ENCODE data around the gene LBX1. TPM values are rescaled to one million over a fixed set of nuclear protein-coding genes. Genes with fewer than 3 reads are reported as not detected.
A peak's percentile ranks its signal among the peaks of the same experiment; 100 is the strongest.

The LBX1 gene
- total RNA-seq: not detected

DNA sequence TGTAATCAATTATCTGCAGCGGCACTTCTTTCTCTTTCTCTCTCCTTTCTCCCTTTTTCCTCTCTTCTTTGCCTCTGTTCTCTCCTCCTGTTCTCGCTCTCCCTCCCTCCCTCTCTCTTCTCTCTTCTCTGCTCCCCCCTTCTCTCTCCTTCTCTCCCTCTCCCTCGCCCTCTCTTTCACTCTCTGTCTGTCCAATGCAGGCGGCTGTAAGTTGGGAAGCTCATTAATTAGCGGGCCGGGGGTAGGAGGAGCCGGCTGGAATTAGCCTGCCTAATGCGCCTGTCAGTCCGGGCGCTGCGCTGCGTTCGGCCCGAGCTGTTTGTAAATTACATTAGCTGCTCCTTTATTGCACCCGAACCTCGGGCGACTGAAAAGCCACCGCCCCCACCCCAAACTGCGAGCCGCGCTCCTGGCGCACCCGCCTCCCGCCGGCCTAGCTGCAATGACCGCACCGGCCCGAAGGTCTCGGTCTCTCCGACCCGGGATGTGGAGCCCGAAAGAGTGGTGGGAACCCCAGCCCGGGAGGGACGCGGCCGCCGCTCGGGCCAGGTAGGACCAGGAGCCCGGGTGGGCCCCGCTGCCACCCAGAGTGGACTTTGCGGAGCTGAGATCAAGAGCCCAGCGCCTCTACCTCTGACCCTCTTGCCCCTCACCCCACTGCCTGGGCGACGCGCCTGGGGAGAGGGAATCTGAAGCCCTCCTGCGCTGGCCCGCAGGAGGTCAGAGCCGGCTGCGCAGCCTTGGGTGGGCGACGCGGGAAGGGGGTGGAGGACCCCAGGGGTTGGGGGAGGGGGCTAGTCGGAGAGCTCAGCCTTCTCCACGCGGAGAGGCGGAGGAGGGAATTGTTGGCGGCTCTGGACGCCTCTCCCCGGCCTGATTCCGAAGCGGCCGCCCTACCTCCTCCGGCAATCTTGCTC lies at the start of gene LBX1:
Gene LBX1 (minus strand): TSS at position 198 of the 917 bp plus-strand sequence. CDS start 648 bp downstream, outside the sequence.
- H3K4me3 ChIP-seq: no peak within 1 kb of the TSS
- TF ChIP-seq, protein P1, sequence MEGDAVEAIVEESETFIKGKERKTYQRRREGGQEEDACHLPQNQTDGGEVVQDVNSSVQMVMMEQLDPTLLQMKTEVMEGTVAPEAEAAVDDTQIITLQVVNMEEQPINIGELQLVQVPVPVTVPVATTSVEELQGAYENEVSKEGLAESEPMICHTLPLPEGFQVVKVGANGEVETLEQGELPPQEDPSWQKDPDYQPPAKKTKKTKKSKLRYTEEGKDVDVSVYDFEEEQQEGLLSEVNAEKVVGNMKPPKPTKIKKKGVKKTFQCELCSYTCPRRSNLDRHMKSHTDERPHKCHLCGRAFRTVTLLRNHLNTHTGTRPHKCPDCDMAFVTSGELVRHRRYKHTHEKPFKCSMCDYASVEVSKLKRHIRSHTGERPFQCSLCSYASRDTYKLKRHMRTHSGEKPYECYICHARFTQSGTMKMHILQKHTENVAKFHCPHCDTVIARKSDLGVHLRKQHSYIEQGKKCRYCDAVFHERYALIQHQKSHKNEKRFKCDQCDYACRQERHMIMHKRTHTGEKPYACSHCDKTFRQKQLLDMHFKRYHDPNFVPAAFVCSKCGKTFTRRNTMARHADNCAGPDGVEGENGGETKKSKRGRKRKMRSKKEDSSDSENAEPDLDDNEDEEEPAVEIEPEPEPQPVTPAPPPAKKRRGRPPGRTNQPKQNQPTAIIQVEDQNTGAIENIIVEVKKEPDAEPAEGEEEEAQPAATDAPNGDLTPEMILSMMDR (IDR thresholded peaks at IDR 0.05): no peak
- H3K27me3 ChIP-seq: peaks cover 100% of the 10 kb centered on the region
- no peak for DNase-seq
- H3K36me3 ChIP-seq: no peaks in the 10 kb centered on the region
- no peak within 1 kb of the TSS for H3K9ac ChIP-seq (ENCODE audit: low read depth in 2 of 2, low read length in 2 of 2)
- H3K9me3 ChIP-seq: no peaks in the 10 kb centered on the region
- intact Hi-C loops (cut with DNase I): no loop called here
- H3K4me1 ChIP-seq: peaks cover 18% of the 10 kb centered on the region
- no peak within 1 kb of the TSS for H3K27ac ChIP-seq

GRCh38 chr10:101273741-101274140 lies 44.5 kb upstream of the LBX1 start:
- intact Hi-C loops (cut with DNase I): loop anchor here (5.0 kb wide), 2 partner anchors 169 to 299 kb away; no protein-coding TSS in a partner anchor

GRCh38 chr10:101273330-101273729 lies 44.1 kb upstream of the LBX1 start:
- no peaks in the 10 kb centered on the region for H3K9me3 ChIP-seq
- TF ChIP-seq, protein P1 (IDR thresholded peaks at IDR 0.05): no peak
- no peaks in the 10 kb centered on the region for H3K4me1 ChIP-seq
- H3K4me3 ChIP-seq: no peak overlapping the region
- H3K27me3 ChIP-seq: peaks cover 3% of the 10 kb centered on the region
- H3K27ac ChIP-seq: no peak overlapping the region
- intact Hi-C loops (cut with DNase I): loop anchor here (5.0 kb wide), 2 partner anchors 169 to 299 kb away; no protein-coding TSS in a partner anchor
- H3K36me3 ChIP-seq: no peaks in the 10 kb centered on the region
- DNase-seq: no peak
- no peak overlapping the region for H3K9ac ChIP-seq (ENCODE audit: low read depth in 2 of 2, low read length in 2 of 2)

More at GRCh38 chr10:101273741-101274140, 44.5 kb upstream of the LBX1 start:
- Histone ChIP-seq H3K9ac (ENCODE audit: low read depth in 2 of 2, low read length in 2 of 2) (no peak overlapping the region), H3K36me3 (no peaks in the 10 kb centered on the region), H3K27me3 (peaks cover 3% of the 10 kb centered on the region), H3K27ac (no peak overlapping the region), H3K4me1 (no peaks in the 10 kb centered on the region), H3K4me3 (no peak overlapping the region), H3K9me3 (no peaks in the 10 kb centered on the region)
- TF ChIP-seq, protein P1 (IDR thresholded peaks at IDR 0.05): no peak
- DNase-seq: no peak

GRCh38 chr10:101272229-101272868 lies 43.1 kb upstream of the LBX1 start:
- TF ChIP-seq, protein P1 (IDR thresholded peaks at IDR 0.05): peak; percentile 60
- intact Hi-C loops (cut with DNase I): loop anchor here (5.0 kb wide), 2 partner anchors 170 to 300 kb away; no protein-coding TSS in a partner anchor
- no peak overlapping the region for H3K9ac ChIP-seq (ENCODE audit: low read depth in 2 of 2, low read length in 2 of 2)
- H3K9me3 ChIP-seq: no peaks in the 10 kb centered on the region
- H3K4me3 ChIP-seq: no peak overlapping the region
- H3K36me3 ChIP-seq: no peaks in the 10 kb centered on the region
- no peak overlapping the region for H3K27ac ChIP-seq
- H3K4me1 ChIP-seq: no peaks in the 10 kb centered on the region
- H3K27me3 ChIP-seq: peaks cover 3% of the 10 kb centered on the region
- DNase-seq: peak; percentile 60

GRCh38 chr10:101270763-101271162 lies 41.5 kb upstream of the LBX1 start:
- no peak for DNase-seq
- Histone ChIP-seq H3K4me3 (no peak overlapping the region), H3K4me1 (no peaks in the 10 kb centered on the region), H3K9ac (ENCODE audit: low read depth in 2 of 2, low read length in 2 of 2) (no peak overlapping the region), H3K36me3 (no peaks in the 10 kb centered on the region), H3K27me3 (peaks cover 3% of the 10 kb centered on the region), H3K27ac (no peak overlapping the region), H3K9me3 (no peaks in the 10 kb centered on the region)
- TF ChIP-seq, protein P1 (IDR thresholded peaks at IDR 0.05): no peak
- intact Hi-C loops (cut with DNase I): loop anchor here (5.0 kb wide), 2 partner anchors 172 to 302 kb away; no protein-coding TSS in a partner anchor

Data from colonic mucosa (tissue), 4 donors.